GM12878 (cell line): ENCODE results near the gene PPAN. TPM values are rescaled to one million over a fixed set of nuclear protein-coding genes. Genes with fewer than 3 reads are reported as not detected.

ENCODE experiments used
- ATAC-seq: fragments of 200-7000 bp; cut with Tn5 transposase; 3 replicates; pipeline ENCODE4 v1.9.1; 2020; ENCODE audit warnings: mild to moderate bottlenecking, moderate library complexity
- BruUV-seq: library from RNA; stranded (reverse); fragments of 400-500 nt; replicated peaks from 2 replicates; lab custom pipeline; 2021; lab: Mats Ljungman, UMichigan
- CTCF ChIA-PET: fragments of 300-600 bp; sonication (Branson Sonifier 250); formaldehyde crosslinking; extraction: SDS; loops from one replicate; lab custom pipeline; 2021; ENCODE audit warnings: inconsistent platforms; lab: Yijun Ruan, JAX
- POLR2A ChIA-PET: fragments of 350-600 bp; formaldehyde crosslinking; extraction: SDS; loops from one replicate; lab custom pipeline; 2021; ENCODE audit warnings: inconsistent platforms; lab: Charles Lee
- RAD21 ChIA-PET: fragments of 300-600 bp; sonication (Branson Sonifier 250); formaldehyde crosslinking; loops from one replicate; lab custom pipeline; 2023; ENCODE audit warnings: antibody characterized with exemption; ENCODE audit not compliant: unreplicated experiment; lab: Charles Lee
- SMC1A ChIA-PET: fragments of 300-600 bp; sonication (Branson Sonifier 250); formaldehyde crosslinking; loops from one replicate; lab custom pipeline; 2023; ENCODE audit not compliant: unreplicated experiment, uncharacterized antibody; lab: Charles Lee
- DNase-seq: peaks from one replicate; pipeline ENCODE4 v3.0.0-alpha.2; 2011; ENCODE audit warnings: low read depth, low spot score
- FAIRE-seq: peaks from 3 replicates; lab custom pipeline; 2011; peaks lifted over from hg19 to GRCh38; lab: Jason Lieb, UNC
- H2AFZ ChIP-seq: 2 replicates; pipeline ENCODE4 v1.6.0; 2011; ENCODE audit warnings: low read depth, low read length, control low read depth; ENCODE audit not compliant: control insufficient read depth
- H3K27ac ChIP-seq: 2 replicates; pipeline ENCODE4 v1.5.1; 2011; ENCODE audit warnings: control low read depth; ENCODE audit not compliant: control insufficient read depth, insufficient read depth
- H3K27me3 ChIP-seq, 2 experiments: replicated peaks in 1 of 2; 2 replicates each; pipeline versions ENCODE4 v1.6.0 to v1.6.1; 2011; ENCODE audit warnings: low read length in 1 of 2; ENCODE audit not compliant: control insufficient read depth in 2 of 2, insufficient read depth in 2 of 2
- H3K36me3 ChIP-seq, 2 experiments: 2 replicates each; pipeline ENCODE4 v1.5.1; 2011; ENCODE audit warnings: low read length in 1 of 2; ENCODE audit not compliant: control insufficient read depth in 2 of 2, insufficient read depth in 2 of 2
- H3K4me1 ChIP-seq: 2 replicates; pipeline ENCODE4 v1.6.1; 2011; ENCODE audit warnings: mild to moderate bottlenecking, low read length, moderate library complexity, mixed read lengths; ENCODE audit not compliant: control insufficient read depth, insufficient read depth
- H3K4me2 ChIP-seq: 2 replicates; pipeline ENCODE4 v1.6.0; 2011; ENCODE audit warnings: control low read depth; ENCODE audit not compliant: control insufficient read depth, insufficient read depth
- H3K4me3 ChIP-seq: fragments of 200-600 bp; sonication (generic); 2 replicates; pipeline ENCODE4 v1.5.1; 2016
- H3K79me2 ChIP-seq: 2 replicates; pipeline ENCODE4 v1.6.0; 2011; ENCODE audit warnings: low read length; ENCODE audit not compliant: control insufficient read depth, insufficient read depth
- H3K9ac ChIP-seq: 2 replicates; pipeline ENCODE4 v1.8.0; 2011; ENCODE audit warnings: low read length, control low read depth, mixed read lengths; ENCODE audit not compliant: control insufficient read depth, insufficient read depth
- H3K9me3 ChIP-seq: replicated peaks from 3 replicates; pipeline ENCODE4 v1.5.1; 2011; ENCODE audit warnings: mild to moderate bottlenecking, low read length; ENCODE audit not compliant: control insufficient read depth, insufficient read depth
- H4K20me1 ChIP-seq: 2 replicates; pipeline ENCODE4 v1.6.0; 2011; ENCODE audit not compliant: control insufficient read depth, insufficient read depth
- BACH1 ChIP-seq: fragments of 450-650 bp; IDR thresholded peaks from 2 replicates; pipeline ENCODE4 v1.6.1; 2017; ENCODE audit warnings: mild to moderate bottlenecking, borderline replicate concordance
- BCLAF1 ChIP-seq: fragments of 450-650 bp; IDR thresholded peaks from 2 replicates; pipeline ENCODE4 v1.6.1; 2017; ENCODE audit warnings: antibody characterized with exemption, mild to moderate bottlenecking, moderate library complexity
- CBFB ChIP-seq: IDR thresholded peaks from 2 replicates; pipeline ENCODE4 v1.6.1; 2016; ENCODE audit warnings: antibody characterized with exemption, low read depth
- EGR1 ChIP-seq, 2 experiments: IDR thresholded peaks; 1 replicate in 1 of 2; 2 replicates in 1 of 2; pipeline ENCODE4 v1.6.1; 2011 to 2012; ENCODE audit warnings: low read depth in 2 of 2, low read length in 2 of 2, borderline replicate concordance in 1 of 2, mild to moderate bottlenecking in 1 of 2, moderate library complexity in 1 of 2
- PBX3 ChIP-seq: IDR thresholded peaks from 2 replicates; pipeline ENCODE4 v1.6.1; 2011; ENCODE audit warnings: mild to moderate bottlenecking, low read depth, low read length, moderate library complexity; ENCODE audit not compliant: insufficient replicate concordance
- POLR2A ChIP-seq: IDR thresholded peaks from 2 replicates; pipeline ENCODE4 v1.6.1; 2011; ENCODE audit warnings: low read depth, mild to moderate bottlenecking, low read length
- POLR2AphosphoS2 ChIP-seq: IDR thresholded peaks from 2 replicates; pipeline ENCODE4 v1.6.1; 2011; ENCODE audit warnings: low read depth, mild to moderate bottlenecking, low read length, improper control_type of control experiment, moderate library complexity
- POU2F2 ChIP-seq: IDR thresholded peaks from 3 replicates; pipeline ENCODE4 v1.6.1; 2011; ENCODE audit warnings: low read depth, mild to moderate bottlenecking, low read length, borderline replicate concordance
- SRF ChIP-seq, 2 experiments: IDR thresholded peaks; 2 replicates each; pipeline ENCODE4 v1.6.1; 2011; ENCODE audit warnings: low read depth in 2 of 2, low read length in 2 of 2, mild to moderate bottlenecking in 1 of 2, moderate library complexity in 1 of 2
- SUZ12 ChIP-seq: fragments of 200-600 bp; sonication (generic); IDR thresholded peaks from one replicate; pipeline ENCODE4 v1.6.1; 2018; ENCODE audit warnings: antibody characterized with exemption, mild to moderate bottlenecking; ENCODE audit not compliant: unreplicated experiment
- ZBED1 ChIP-seq: IDR thresholded peaks from 2 replicates; pipeline ENCODE4 v1.6.1; 2016; ENCODE audit warnings: borderline replicate concordance
- ZBTB33 ChIP-seq: fragments of 450-650 bp; IDR thresholded peaks from 2 replicates; pipeline ENCODE4 v1.6.1; 2017; ENCODE audit warnings: mild to moderate bottlenecking
- ZSCAN29 ChIP-seq: fragments of 450-650 bp; IDR thresholded peaks from 2 replicates; pipeline ENCODE4 v1.6.1; 2017; ENCODE audit warnings: mild to moderate bottlenecking, moderate library complexity
- WGBS: methylation state at CpG from one replicate; pipeline ENCODE4 v1.1.6; 2016; ENCODE audit warnings: low lambda C conversion rate; ENCODE audit not compliant: insufficient replicate concordance, insufficient coverage; ENCODE audit errors: missing lambda C conversion rate; 5-methylcytosine and 5-hydroxymethylcytosine counted together
- in situ Hi-C: fragments of 300-500 bp; cut with MboI; formaldehyde crosslinking; loops from 9 replicates; pipeline ENCODE4 v1.14.3; 2018; ENCODE audit warnings: mixed read lengths
- intact Hi-C: fragments of 100-400 bp; cut with micrococcal nuclease; formaldehyde crosslinking; loops from one replicate; pipeline ENCODE4 v1.14.2; 2022; ENCODE audit not compliant: unreplicated experiment
- polyA plus RNA-seq, 11 experiments: library from polyadenylated mRNA; depleted of rRNA in 4 of 11; unstranded in 6 of 11; stranded (reverse) in 5 of 11; fragments of >200 nt; fragmentation: Nextera tagmentation in 4 of 11; fragmentation: Illumina TruSeq in 1 of 11; extraction: Ambion mirVana in 4 of 11; extraction: Trizol in 1 of 11; gene quantifications; 1 replicate in 1 of 11; 2 replicates in 10 of 11; pipeline versions ENCODE4 v1.2.1 to v1.2.3, GENCODE V29; 2011 to 2016; ENCODE audit warnings: inconsistent platforms in 2 of 11, missing spikeins in 2 of 11, low read depth in 1 of 11
- total RNA-seq, 4 experiments: library from RNA; depleted of rRNA in 3 of 4; stranded (reverse); fragments of >200 nt in 3 of 4; fragmentation: Illumina TruSeq in 1 of 4; extraction: Trizol in 1 of 4; gene quantifications; 2 replicates each; pipeline versions ENCODE4 v1.2.1 to v1.2.3, GENCODE V29; 2013 to 2021

The PPAN gene
- total and polyA plus RNA-seq, 10 of the 15 experiments (the other 5 are each of a cell fraction or from before 2014, with no cell fraction given): 2.1 to 171 (median 108) TPM

GRCh38 chr19:10113964-10114650, 7.9 kb downstream of the PPAN start:
- SMC1A ChIA-PET: interaction anchor here (0.8 to 11.4 kb wide), 6 partner anchors 8 to 182 kb away, joined by 3 to 150 read pairs (median 4); partner anchors contain the start of genes ANGPTL6 and PPAN
- in situ Hi-C loops: no loop called here
- no peaks in the 10 kb centered on the region for H3K27me3 ChIP-seq
- peak; percentile 12; the same call in 1 of the 2 replicates for TF ChIP-seq BACH1
- TF ChIP-seq PBX3: peak; percentile 8
- no peak for TF ChIP-seq ZSCAN29
- peak in 1 of 2 experiments; percentile 17; a peak in 1 of 3 replicates for TF ChIP-seq EGR1 (IDR thresholded peaks at IDR 0.05; ENCODE audit: borderline replicate concordance in 1 of 2, low read depth in 2 of 2, low read length in 2 of 2)
- TF ChIP-seq SUZ12: no peak
- TF ChIP-seq SRF (IDR thresholded peaks at IDR 0.05; ENCODE audit: low read depth in 2 of 2, low read length in 2 of 2): 0 out of 4 replicates have a peak, but pooled peaks of 1 of the 2 experiments have one; percentile 16
- 0 out of 2 replicates have a peak, but pooled peaks have one; percentile 82 for TF ChIP-seq POLR2AphosphoS2
- peak; percentile 3; the same call in 1 of the 2 replicates for TF ChIP-seq ZBTB33
- 0 out of 2 replicates have a peak, but pooled peaks have one; percentile 17 for TF ChIP-seq CBFB
- peak; percentile 45; the same call in 2 of the 3 replicates for TF ChIP-seq POU2F2
- TF ChIP-seq POLR2A: peak; percentile 35
- no peak for TF ChIP-seq BCLAF1
- TF ChIP-seq ZBED1: peak; percentile 8; the same call in 1 of the 2 replicates
- CTCF ChIA-PET: interaction anchor here (0.8 to 9.8 kb wide), 4 partner anchors 14 to 182 kb away, joined by 3 to 171 read pairs (median 24); partner anchors contain the start of gene ANGPTL6
- POLR2A ChIA-PET: interaction anchor here (0.6 to 5.4 kb wide), 8 partner anchors 8 to 136 kb away, joined by 3 to 58 read pairs (median 4); partner anchors contain the start of genes ANGPTL6 and PPAN
- peaks cover 41% of the 10 kb centered on the region for H3K79me2 ChIP-seq
- H3K9ac ChIP-seq: no peak overlapping the region
- WGBS: 88% methylated on average over 43 of the region's 43 CpGs
- H3K4me2 ChIP-seq: no peak overlapping the region
- DNase-seq (no peak), ATAC-seq (no peak), FAIRE-seq (no peak)
- H3K9me3 ChIP-seq: no peaks in the 10 kb centered on the region
- intact Hi-C loops: loop anchor here (1.0 to 5.0 kb wide), 2 partner anchors 87 to 183 kb away; no protein-coding TSS in a partner anchor
- BruUV-seq: no TSS peak
- H3K36me3 ChIP-seq: peaks cover 11 to 55% of the 10 kb centered on the region in 2 experiments; a peak in 3 of 4 replicates
- RAD21 ChIA-PET: interaction anchor here (0.6 to 8.6 kb wide), 2 partner anchors 14 to 176 kb away, joined by 5 to 166 read pairs; partner anchors contain the start of gene ANGPTL6
- H4K20me1 ChIP-seq: no peaks in the 10 kb centered on the region
- no peak overlapping the region for H3K4me3 ChIP-seq
- peaks cover 37% of the 10 kb centered on the region for H3K4me1 ChIP-seq
- no peak overlapping the region for H2AFZ ChIP-seq
- no peak overlapping the region for H3K27ac ChIP-seq
